GM21825 (cell line): Measurements from ENCODE around the gene STPG2.

ENCODE experiments used
- ATAC-seq: cut with Tn5 transposase; IDR thresholded peaks from one replicate; pipeline ENCODE4 v1.9.1; 2021; ENCODE audit warnings: mild to moderate bottlenecking, moderate library complexity; ENCODE audit not compliant: unreplicated experiment

The STPG2 gene

GRCh38 chr4:97525236-97525635 lies 618.0 kb downstream of the STPG2 start:
- ATAC-seq, result no peak

GRCh38 chr4:97517939-97518338 lies 625.3 kb downstream of the STPG2 start:
- no peak for ATAC-seq

GRCh38 chr4:97513917-97514316 lies 629.4 kb downstream of the STPG2 start:
- no peak for ATAC-seq
